HG02588 (cell line): ENCODE data around the gene MDFIC.
A peak's percentile ranks its signal among the peaks of the same experiment; 100 is the strongest.

ENCODE experiments used
- ATAC-seq: cut with Tn5 transposase; IDR thresholded peaks from one replicate; pipeline ENCODE4 v1.9.1; 2021; ENCODE audit warnings: mild to moderate bottlenecking, moderate library complexity; ENCODE audit not compliant: unreplicated experiment

The MDFIC gene

DNA sequence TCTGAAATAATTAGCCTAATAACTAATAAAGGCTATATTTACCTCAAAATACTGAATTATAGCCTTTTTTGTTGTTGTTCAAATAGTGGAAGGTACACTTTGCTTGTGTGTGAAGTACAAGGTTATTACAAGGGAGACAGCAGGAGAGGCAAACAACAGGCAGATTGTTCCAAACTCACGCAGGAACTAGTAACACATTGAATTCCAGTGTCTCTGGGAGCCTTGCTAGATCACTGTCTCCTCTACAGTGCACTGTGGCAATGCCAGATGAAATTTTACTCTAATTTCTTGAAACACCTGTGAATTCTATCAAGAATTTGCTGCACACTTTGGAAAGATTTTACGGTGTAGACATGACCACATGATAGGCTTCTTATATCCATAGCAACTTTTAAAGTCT, 112.6 kb downstream of the MDFIC start:
- no peak for ATAC-seq

DNA sequence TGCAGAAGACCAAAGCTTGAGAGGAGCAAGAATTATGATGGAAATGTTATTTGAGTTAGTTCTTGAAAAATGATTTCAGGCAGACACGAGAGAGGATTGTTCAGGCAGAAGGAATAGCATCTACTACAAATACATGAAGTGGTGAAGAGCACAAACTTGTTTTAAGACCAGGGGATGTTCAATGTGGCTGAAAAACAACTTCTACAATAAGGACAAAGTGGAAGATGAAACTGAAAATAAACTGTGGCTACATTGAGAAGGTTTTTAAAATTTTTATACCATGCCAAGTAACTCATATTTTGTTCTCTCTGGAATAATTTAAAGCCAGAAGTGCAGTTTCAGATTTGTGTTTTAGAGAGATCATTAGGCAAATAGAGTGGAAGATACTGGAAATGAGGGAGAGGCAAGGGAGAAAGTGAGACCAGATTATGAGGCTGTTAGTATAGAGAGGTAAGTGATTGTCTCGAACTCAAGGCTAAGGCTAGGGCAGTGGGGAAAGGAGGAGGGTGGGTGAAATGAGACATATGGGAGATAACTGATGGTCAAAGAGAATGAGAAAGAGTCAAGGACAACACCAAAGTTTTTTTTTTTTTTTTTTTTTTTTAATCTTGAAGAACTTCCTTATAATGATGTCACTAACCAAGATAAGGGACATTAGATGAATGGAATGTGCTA, 115.4 kb downstream of the MDFIC start:
- ATAC-seq = no peak

- ATAC-seq = no peak
Observed at GRCh38 chr7:115038158-115038557, 116.3 kb downstream of the MDFIC start.

- ATAC-seq = no peak
Observed at GRCh38 chr7:115040057-115040456, 118.2 kb downstream of the MDFIC start.

DNA sequence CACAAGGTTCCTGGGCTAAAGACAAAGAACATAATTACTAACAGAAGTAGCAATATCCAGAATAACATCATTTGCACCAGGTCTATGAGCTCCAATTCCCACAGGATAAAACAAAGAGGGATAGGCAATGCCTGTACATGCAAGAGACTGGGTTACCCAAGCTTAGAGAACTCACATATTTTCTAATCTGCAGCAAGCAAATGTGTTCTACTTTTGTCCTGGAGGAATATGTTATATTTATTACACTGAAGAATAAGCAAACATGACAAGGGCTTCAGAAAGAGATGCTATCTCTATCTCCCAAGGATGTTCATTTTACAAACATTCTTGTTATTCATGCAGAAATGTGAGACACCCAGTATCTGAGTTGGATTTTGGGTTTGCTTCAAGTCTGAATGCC, 118.6 kb downstream of the MDFIC start:
- ATAC-seq = no peak

- no peak for ATAC-seq
Observed at GRCh38 chr7:115042596-115042995, 120.7 kb downstream of the MDFIC start.

DNA sequence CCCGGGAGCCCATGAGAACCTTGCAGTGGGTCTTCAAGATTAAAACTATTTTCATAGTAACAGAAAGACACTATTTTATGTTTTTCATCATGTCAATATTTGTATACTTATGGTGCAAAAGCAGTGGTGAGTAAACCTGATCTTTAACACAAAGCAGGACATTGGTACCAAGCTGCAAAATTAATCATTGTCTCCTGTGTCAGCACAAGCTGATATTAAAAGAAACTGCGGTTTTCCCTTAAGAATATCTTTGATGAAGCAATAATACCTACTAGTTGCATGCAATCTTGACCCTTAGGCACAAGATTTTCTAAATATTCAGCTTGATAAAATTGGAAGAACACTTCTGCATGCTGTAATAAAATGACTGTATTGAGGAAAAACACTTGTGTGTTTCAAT, 121.7 kb downstream of the MDFIC start:
- no peak for ATAC-seq

GRCh38 chr7:115044224-115044623, 122.3 kb downstream of the MDFIC start:
- ATAC-seq = no peak

- ATAC-seq = no peak
Observed at GRCh38 chr7:115047958-115048720, 126.2 kb downstream of the MDFIC start.

DNA sequence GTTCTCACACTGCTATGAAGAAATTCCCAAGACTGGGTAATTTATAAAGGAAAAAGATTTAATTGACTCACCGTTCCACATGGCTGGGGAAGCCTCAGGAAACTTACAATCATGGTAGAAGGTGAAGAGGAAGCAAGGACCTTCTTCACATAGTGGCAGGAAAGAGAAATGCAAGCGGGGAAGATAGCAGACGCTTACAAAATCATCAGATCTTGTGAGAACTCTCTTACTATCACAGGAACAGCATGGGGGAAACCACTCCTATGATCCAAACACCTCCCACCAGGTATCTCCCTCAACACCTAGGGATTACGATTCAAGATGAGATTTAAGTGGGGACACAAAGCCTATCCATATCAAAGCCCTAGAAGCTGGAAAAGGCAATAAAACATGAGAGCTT, 130.8 kb downstream of the MDFIC start:
- no peak for ATAC-seq

DNA sequence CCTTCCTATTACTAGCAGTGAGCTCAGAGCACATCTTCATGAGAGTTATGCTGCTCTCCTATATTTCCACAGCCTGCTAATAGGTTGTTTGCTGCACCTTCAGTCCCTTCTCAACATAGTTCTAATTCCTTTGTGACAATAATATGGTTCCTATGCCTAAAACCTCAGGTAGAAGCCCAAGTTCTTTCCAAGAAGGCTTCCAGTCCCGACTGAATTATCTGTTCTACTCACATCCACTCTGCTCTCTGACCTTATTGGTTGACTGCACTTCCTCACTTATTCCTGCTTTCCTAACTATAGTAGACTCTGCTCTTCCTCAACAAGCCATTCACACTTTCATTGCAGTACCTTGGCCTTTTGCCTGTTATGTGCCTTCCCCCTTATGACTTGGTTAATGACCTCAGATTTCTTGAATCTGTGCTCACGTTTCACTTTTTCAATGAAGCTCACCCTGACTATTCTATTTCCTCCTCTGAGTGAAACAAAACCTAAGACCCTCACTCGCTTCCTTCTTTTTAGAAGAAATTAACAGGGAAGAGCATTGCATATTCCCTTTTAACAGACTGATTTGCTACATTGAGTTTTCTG, 132.7 kb downstream of the MDFIC start:
- ATAC-seq = no peak

GRCh38 chr7:115056019-115056418, 134.1 kb downstream of the MDFIC start:
- no peak for ATAC-seq

DNA sequence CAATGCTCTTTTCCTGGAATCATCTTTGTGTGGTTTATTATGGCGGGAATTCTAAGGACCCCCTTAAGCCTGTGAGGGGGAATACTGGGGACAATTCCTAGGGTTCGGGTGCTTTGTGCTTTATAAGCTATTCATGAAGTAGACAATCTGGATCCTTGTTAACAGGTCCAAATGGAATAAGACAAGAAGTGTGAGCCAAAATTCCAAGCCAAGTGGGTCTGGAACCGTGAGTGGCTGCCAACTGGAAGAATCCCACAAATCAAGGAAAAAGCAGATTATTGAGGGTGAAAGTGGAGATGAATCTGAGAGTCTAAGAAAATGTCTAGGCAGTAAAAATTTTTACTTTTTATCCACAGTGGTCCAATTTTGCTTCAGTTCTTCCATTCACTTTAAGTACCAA, 136.8 kb downstream of the MDFIC start:
- no peak for ATAC-seq

- ATAC-seq = no peak
Observed at GRCh38 chr7:115059321-115059720, 137.4 kb downstream of the MDFIC start.

DNA sequence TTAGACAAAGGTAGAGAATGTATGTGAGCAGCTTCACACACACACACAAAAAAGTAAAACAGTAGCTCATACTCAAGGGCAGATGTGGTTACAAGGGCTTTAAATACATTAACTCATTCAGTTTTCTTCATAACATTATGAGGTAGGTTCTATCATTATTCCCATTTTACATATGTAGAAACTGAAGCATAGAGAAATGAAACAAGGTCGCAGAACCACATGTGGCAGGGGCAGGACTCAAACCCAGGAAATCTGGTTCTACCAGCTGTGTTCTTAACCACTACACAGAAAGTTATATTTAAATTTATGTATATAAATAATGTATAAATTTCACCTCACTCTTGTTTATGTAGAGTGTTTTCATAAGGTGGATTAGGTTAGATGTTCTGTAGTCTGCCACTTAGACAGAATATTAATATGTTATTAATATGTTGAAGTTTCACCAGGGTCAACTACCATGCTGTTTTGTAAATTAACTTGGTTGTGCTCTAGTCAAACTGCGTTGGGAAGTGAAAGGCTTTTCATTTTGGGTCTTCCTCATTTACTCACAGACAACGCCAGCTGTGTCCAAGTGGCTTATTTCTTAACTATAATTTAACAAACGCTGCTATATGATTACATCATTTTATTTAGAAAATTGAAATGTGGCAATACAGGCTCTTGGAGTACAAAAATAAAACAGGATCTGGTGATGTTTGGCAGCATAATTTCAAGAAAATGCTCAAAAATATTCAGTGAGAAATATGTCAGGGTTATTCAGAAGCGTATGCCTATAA, 138.4 kb downstream of the MDFIC start:
- no peak for ATAC-seq

- ATAC-seq = peak; percentile 65
Observed at GRCh38 chr7:115066050-115066449, 144.2 kb downstream of the MDFIC start.

DNA sequence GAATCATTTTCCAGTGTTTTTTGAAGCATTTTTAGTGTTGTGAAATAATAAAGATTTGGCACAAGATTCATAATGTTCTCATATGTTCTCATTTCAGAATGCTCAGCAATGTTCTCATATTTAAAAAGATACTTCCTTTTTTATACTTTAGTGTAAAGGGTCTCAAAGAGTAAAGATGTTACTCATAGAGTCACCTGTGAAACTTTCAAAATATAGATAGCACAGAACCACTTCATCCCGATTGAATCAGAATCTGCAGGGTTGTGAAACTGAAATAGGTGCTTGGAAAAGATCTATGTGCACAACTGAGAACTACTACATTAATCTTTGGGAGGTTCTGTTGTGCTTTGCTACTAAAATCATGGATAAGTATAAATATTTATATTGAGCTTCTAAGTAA, 144.7 kb downstream of the MDFIC start:
- no peak for ATAC-seq

GRCh38 chr7:115068220-115068619, 146.3 kb downstream of the MDFIC start:
- ATAC-seq = no peak
